A549 (cell line): ENCODE measurements around the gene ABCB1.

Experiments used
- CTCF ChIP-seq: fragments of >200 bp; sonication (Bioruptor Twin); formaldehyde crosslinking; IDR thresholded peaks from 3 replicates; pipeline ENCODE4 v1.5.1; 2016
- ELK1 ChIP-seq: fragments of 150-350 bp; IDR thresholded peaks from 2 replicates; pipeline ENCODE4 v1.6.1; 2014; ENCODE audit warnings: low read depth, mild to moderate bottlenecking, low read length
- EP300 ChIP-seq, 2 experiments: fragments of >200 bp; sonication (Bioruptor Twin); formaldehyde crosslinking; IDR thresholded peaks; 2 replicates in 1 of 2; 3 replicates in 1 of 2; pipeline ENCODE4 v1.6.1; 2016 to 2017
- POLR2A ChIP-seq: IDR thresholded peaks from 2 replicates; pipeline ENCODE4 v1.6.1; 2012; ENCODE audit warnings: mild to moderate bottlenecking, low read length
- POLR2AphosphoS2 ChIP-seq: conservative IDR thresholded peaks from 2 replicates; pipeline ENCODE4 v1.6.1; 2012; ENCODE audit warnings: low read length, improper control_type of control experiment, inconsistent platforms
- RNF2 ChIP-seq: fragments of 200-600 bp; sonication (generic); IDR thresholded peaks from 2 replicates; pipeline ENCODE4 v1.6.1; 2016; ENCODE audit warnings: low read depth, mild to moderate bottlenecking, antibody characterized with exemption, moderate library complexity, borderline replicate concordance
- ZFP36 ChIP-seq: fragments of 450-650 bp; IDR thresholded peaks from 2 replicates; pipeline ENCODE4 v1.6.1; 2014; ENCODE audit warnings: borderline replicate concordance; ENCODE audit not compliant: partially characterized antibody

- no peak for TF ChIP-seq CTCF
- TF ChIP-seq POLR2A, result no peak
- no peak for TF ChIP-seq POLR2AphosphoS2
- no peak for TF ChIP-seq RNF2
- no peak for TF ChIP-seq ELK1
- no peak for TF ChIP-seq ZFP36
- no peak for TF ChIP-seq EP300 (IDR thresholded peaks at IDR 0.05)
Observed at GRCh38 chr7:87458148-87458547, 142.5 kb downstream of the ABCB1 start.
